ENCODE results near the gene EREG.

- TF ChIP-seq NRF1 (IDR thresholded peaks at IDR 0.05; ENCODE audit: low read depth, low read length) (no peak), FOXM1 (IDR thresholded peaks at IDR 0.05; ENCODE audit: low read depth) (no peak), RFX5 (IDR thresholded peaks at IDR 0.05; ENCODE audit: low read length) (no peak), RCOR1 (IDR thresholded peaks at IDR 0.05; ENCODE audit: low read length) (no peak), TEAD4 (IDR thresholded peaks at IDR 0.05; ENCODE audit: borderline replicate concordance, insufficient read depth) (no peak), SMC3 (IDR thresholded peaks at IDR 0.05; ENCODE audit: low read depth, low read length) (no peak), EZH2phosphoT487 (IDR thresholded peaks at IDR 0.05; ENCODE audit: borderline replicate concordance, low read depth) (no peak), CHD2 (IDR thresholded peaks at IDR 0.05; ENCODE audit: low read length, partially characterized antibody) (no peak), EP300 (IDR thresholded peaks at IDR 0.05; ENCODE audit: borderline replicate concordance in 1 of 2, low read depth in 1 of 2, low read length in 1 of 2) (no peak)
- TF ChIP-seq, protein P1, sequence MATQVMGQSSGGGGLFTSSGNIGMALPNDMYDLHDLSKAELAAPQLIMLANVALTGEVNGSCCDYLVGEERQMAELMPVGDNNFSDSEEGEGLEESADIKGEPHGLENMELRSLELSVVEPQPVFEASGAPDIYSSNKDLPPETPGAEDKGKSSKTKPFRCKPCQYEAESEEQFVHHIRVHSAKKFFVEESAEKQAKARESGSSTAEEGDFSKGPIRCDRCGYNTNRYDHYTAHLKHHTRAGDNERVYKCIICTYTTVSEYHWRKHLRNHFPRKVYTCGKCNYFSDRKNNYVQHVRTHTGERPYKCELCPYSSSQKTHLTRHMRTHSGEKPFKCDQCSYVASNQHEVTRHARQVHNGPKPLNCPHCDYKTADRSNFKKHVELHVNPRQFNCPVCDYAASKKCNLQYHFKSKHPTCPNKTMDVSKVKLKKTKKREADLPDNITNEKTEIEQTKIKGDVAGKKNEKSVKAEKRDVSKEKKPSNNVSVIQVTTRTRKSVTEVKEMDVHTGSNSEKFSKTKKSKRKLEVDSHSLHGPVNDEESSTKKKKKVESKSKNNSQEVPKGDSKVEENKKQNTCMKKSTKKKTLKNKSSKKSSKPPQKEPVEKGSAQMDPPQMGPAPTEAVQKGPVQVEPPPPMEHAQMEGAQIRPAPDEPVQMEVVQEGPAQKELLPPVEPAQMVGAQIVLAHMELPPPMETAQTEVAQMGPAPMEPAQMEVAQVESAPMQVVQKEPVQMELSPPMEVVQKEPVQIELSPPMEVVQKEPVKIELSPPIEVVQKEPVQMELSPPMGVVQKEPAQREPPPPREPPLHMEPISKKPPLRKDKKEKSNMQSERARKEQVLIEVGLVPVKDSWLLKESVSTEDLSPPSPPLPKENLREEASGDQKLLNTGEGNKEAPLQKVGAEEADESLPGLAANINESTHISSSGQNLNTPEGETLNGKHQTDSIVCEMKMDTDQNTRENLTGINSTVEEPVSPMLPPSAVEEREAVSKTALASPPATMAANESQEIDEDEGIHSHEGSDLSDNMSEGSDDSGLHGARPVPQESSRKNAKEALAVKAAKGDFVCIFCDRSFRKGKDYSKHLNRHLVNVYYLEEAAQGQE (IDR thresholded peaks at IDR 0.05; ENCODE audit: low read depth, low read length) = no peak
- TF ChIP-seq, protein P2, sequence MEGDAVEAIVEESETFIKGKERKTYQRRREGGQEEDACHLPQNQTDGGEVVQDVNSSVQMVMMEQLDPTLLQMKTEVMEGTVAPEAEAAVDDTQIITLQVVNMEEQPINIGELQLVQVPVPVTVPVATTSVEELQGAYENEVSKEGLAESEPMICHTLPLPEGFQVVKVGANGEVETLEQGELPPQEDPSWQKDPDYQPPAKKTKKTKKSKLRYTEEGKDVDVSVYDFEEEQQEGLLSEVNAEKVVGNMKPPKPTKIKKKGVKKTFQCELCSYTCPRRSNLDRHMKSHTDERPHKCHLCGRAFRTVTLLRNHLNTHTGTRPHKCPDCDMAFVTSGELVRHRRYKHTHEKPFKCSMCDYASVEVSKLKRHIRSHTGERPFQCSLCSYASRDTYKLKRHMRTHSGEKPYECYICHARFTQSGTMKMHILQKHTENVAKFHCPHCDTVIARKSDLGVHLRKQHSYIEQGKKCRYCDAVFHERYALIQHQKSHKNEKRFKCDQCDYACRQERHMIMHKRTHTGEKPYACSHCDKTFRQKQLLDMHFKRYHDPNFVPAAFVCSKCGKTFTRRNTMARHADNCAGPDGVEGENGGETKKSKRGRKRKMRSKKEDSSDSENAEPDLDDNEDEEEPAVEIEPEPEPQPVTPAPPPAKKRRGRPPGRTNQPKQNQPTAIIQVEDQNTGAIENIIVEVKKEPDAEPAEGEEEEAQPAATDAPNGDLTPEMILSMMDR (IDR thresholded peaks at IDR 0.05) = no peak
- TF ChIP-seq, protein P3, sequence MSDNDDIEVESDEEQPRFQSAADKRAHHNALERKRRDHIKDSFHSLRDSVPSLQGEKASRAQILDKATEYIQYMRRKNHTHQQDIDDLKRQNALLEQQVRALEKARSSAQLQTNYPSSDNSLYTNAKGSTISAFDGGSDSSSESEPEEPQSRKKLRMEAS (IDR thresholded peaks at IDR 0.05; ENCODE audit: low read depth) = no peak
- TF ChIP-seq, protein P4, sequence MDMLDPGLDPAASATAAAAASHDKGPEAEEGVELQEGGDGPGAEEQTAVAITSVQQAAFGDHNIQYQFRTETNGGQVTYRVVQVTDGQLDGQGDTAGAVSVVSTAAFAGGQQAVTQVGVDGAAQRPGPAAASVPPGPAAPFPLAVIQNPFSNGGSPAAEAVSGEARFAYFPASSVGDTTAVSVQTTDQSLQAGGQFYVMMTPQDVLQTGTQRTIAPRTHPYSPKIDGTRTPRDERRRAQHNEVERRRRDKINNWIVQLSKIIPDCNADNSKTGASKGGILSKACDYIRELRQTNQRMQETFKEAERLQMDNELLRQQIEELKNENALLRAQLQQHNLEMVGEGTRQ (IDR thresholded peaks at IDR 0.05; ENCODE audit: borderline replicate concordance, low read depth, low read length) = no peak
Measured at GRCh38 chr4:74357965-74358364, 7.0 kb upstream of the EREG start.
